Testis (tissue), 3 donors: Measurements from ENCODE around the gene CDH4. TPM values are rescaled to one million over a fixed set of nuclear protein-coding genes. Genes with fewer than 3 reads are reported as not detected.

ENCODE experiments used
- DNase-seq: peaks from one replicate; pipeline ENCODE4 v3.0.0-alpha.2; 2019
- H3K27ac ChIP-seq, 2 donors: fragments of 200-600 bp; sonication (generic); one replicate each; pipeline ENCODE4 v1.5.1; 2019
- H3K27me3 ChIP-seq: fragments of 200-600 bp; sonication (generic); one replicate; pipeline ENCODE4 v1.5.1; 2019
- H3K36me3 ChIP-seq: fragments of 200-600 bp; sonication (generic); one replicate; pipeline ENCODE4 v1.5.1; 2017; ENCODE audit warnings: low read depth; ENCODE audit errors: missing control alignments
- H3K4me1 ChIP-seq: fragments of 200-600 bp; sonication (generic); one replicate; pipeline ENCODE4 v1.5.1; 2019
- H3K4me3 ChIP-seq, 2 donors: fragments of 200-600 bp; sonication (generic); one replicate each; pipeline ENCODE4 v1.5.1; 2017 to 2019
- H3K9me3 ChIP-seq: fragments of 200-600 bp; sonication (generic); one replicate; pipeline ENCODE4 v1.5.1; 2017
- CTCF ChIP-seq, 3 experiments: fragments of 450-650 bp in 2 of 3; fragments of 200-600 bp in 1 of 3; sonication (generic) in 1 of 3; IDR thresholded peaks; one replicate each; pipeline ENCODE4 v1.5.1; 2016 to 2019; ENCODE audit warnings: antibody characterized with exemption in 3 of 3, mild to moderate bottlenecking in 2 of 3, moderate library complexity in 1 of 3
- POLR2A ChIP-seq: fragments of 450-650 bp; IDR thresholded peaks from one replicate; pipeline ENCODE4 v1.6.1; 2017; ENCODE audit warnings: antibody characterized with exemption, mild to moderate bottlenecking, moderate library complexity
- WGBS, 2 donors: methylation state at CpG; one replicate each; pipeline ENCODE4 v1.1.5; 2018; 5-methylcytosine and 5-hydroxymethylcytosine counted together
- intact Hi-C: fragments of 100-400 bp; cut with DNase I; formaldehyde crosslinking; loops from one replicate; pipeline ENCODE4 v1.15.1; 2023; ENCODE audit warnings: low total_unique reads
- polyA plus RNA-seq: library from polyadenylated mRNA; stranded (reverse); fragments of 350-450 nt; fragmentation: Illumina TruSeq; extraction: RNeasy Lipid Tissue Mini Kit (QIAGEN cat#74804); gene quantifications from one replicate; pipeline ENCODE4 v1.2.3, GENCODE V29; 2014; ENCODE audit warnings: low read depth, low replicate concordance; ENCODE audit not compliant: insufficient read depth
- total RNA-seq, 2 donors: library from RNA; depleted of rRNA; stranded (reverse); fragments of >200 nt; gene quantifications; one replicate each; pipeline ENCODE4 v1.2.3, GENCODE V29; 2016

Gene CDH4
- total and polyA plus RNA-seq, 3 donors from 2014 or later = 1.4 to 3.3 (median 1.9) TPM

GRCh38 chr20:61331543-61331942 lies 79.5 kb downstream of the CDH4 start:
- TF ChIP-seq CTCF (IDR thresholded peaks at IDR 0.05) = no peak
- TF ChIP-seq POLR2A = no peak
- WGBS, 2 donors = 70 to 80% methylated on average over 7 to 11 of the region's 11 CpGs
- no peak overlapping the region for H3K4me3 ChIP-seq
- H3K27me3 ChIP-seq = no peaks in the 10 kb centered on the region
- H3K27ac ChIP-seq = no peak overlapping the region
- intact Hi-C loops = no loop called here
- no peaks in the 10 kb centered on the region for H3K9me3 ChIP-seq
- H3K36me3 ChIP-seq = no peaks in the 10 kb centered on the region
- no peaks in the 10 kb centered on the region for H3K4me1 ChIP-seq
- DNase-seq = no peak

GRCh38 chr20:61332016-61332975 lies 80.2 kb downstream of the CDH4 start:
- H3K9me3 ChIP-seq = no peaks in the 10 kb centered on the region
- H3K36me3 ChIP-seq = no peaks in the 10 kb centered on the region
- no peaks in the 10 kb centered on the region for H3K4me1 ChIP-seq
- 71 to 74% methylated on average over 18 to 22 of the region's 22 CpGs for WGBS, 2 donors
- no peak overlapping the region for H3K4me3 ChIP-seq
- no peak for DNase-seq
- H3K27ac ChIP-seq = no peak overlapping the region
- intact Hi-C loops = no loop called here
- no peaks in the 10 kb centered on the region for H3K27me3 ChIP-seq
- TF ChIP-seq POLR2A (no peak), CTCF (IDR thresholded peaks at IDR 0.05) (no peak)

GRCh38 chr20:61333484-61334108 lies 81.5 kb downstream of the CDH4 start:
- WGBS, 2 donors = 84 to 91% methylated on average over 9 of the region's 9 CpGs
- intact Hi-C loops = no loop called here
- no peak for DNase-seq

GRCh38 chr20:61340157-61340556 lies 88.1 kb downstream of the CDH4 start:
- Histone ChIP-seq H3K36me3 (no peaks in the 10 kb centered on the region), H3K4me3 (no peak overlapping the region), H3K9me3 (no peaks in the 10 kb centered on the region), H3K4me1 (no peaks in the 10 kb centered on the region), H3K27me3 (no peaks in the 10 kb centered on the region), H3K27ac (no peak overlapping the region)
- intact Hi-C loops = no loop called here
- DNase-seq = no peak
- TF ChIP-seq CTCF (IDR thresholded peaks at IDR 0.05) (no peak), POLR2A (no peak)
- WGBS, 2 donors = 78 to 84% methylated on average over 5 of the region's 5 CpGs

More at GRCh38 chr20:61333484-61334108, 81.5 kb downstream of the CDH4 start:
- Histone ChIP-seq H3K27ac (no peak overlapping the region), H3K4me1 (no peaks in the 10 kb centered on the region), H3K4me3 (no peak overlapping the region), H3K36me3 (no peaks in the 10 kb centered on the region), H3K27me3 (no peaks in the 10 kb centered on the region), H3K9me3 (no peaks in the 10 kb centered on the region)
- TF ChIP-seq CTCF (IDR thresholded peaks at IDR 0.05) (no peak), POLR2A (no peak)
